HG03457 (cell line): ENCODE data around the gene B3GNT5.

Experiments
- ATAC-seq: cut with Tn5 transposase; IDR thresholded peaks from one replicate; pipeline ENCODE4 v1.9.1; 2021; ENCODE audit warnings: moderate number of reproducible peaks; ENCODE audit not compliant: unreplicated experiment

The B3GNT5 gene

GRCh38 chr3:183317886-183318865, 65.1 kb downstream of the B3GNT5 start:
- no peak for ATAC-seq

- ATAC-seq: no peak
Measured at GRCh38 chr3:183318877-183319276, 65.8 kb downstream of the B3GNT5 start.

GRCh38 chr3:183319371-183319770, 66.3 kb downstream of the B3GNT5 start:
- ATAC-seq: no peak
